ENCODE data around the gene PLCXD1. TPM values are rescaled to one million over a fixed set of nuclear protein-coding genes. Genes with fewer than 3 reads are reported as not detected.

Gene PLCXD1
- total RNA-seq, 1 donor: 3.3 TPM

GRCh38 chrX:351736-352135, 70.6 kb downstream of the PLCXD1 start:
- no peak for DNase-seq (ENCODE audit: insufficient read length, low spot score, missing footprints)
- Histone ChIP-seq H3K79me2 (ENCODE audit: insufficient read depth, low read length) (no peaks in the 10 kb centered on the region), H3K36me3 (ENCODE audit: insufficient read depth, low read length) (no peaks in the 10 kb centered on the region), H4K20me1 (ENCODE audit: insufficient read depth, low read length) (no peaks in the 10 kb centered on the region), H3K9me3 (ENCODE audit: low read depth, low read length) (no peaks in the 10 kb centered on the region), H3K4me2 (ENCODE audit: insufficient read depth, low read length) (no peak overlapping the region), H3K4me3 (ENCODE audit: insufficient read depth, low read length) (no peak overlapping the region), H2AFZ (ENCODE audit: low read length) (no peak overlapping the region), H3K27ac (ENCODE audit: low read depth, low read length) (no peak overlapping the region), H3K4me1 (ENCODE audit: insufficient read depth, low read length) (no peaks in the 10 kb centered on the region), H3K27me3 (ENCODE audit: insufficient read depth, low read length) (no peaks in the 10 kb centered on the region)
- no peak for TF ChIP-seq CTCF (IDR thresholded peaks at IDR 0.05; ENCODE audit: extremely low read depth, low read depth, low read length)

GRCh38 chrX:352181-352580, 71.0 kb downstream of the PLCXD1 start:
- H3K27ac ChIP-seq (ENCODE audit: low read depth, low read length): no peak overlapping the region
- no peak overlapping the region for H3K4me2 ChIP-seq (ENCODE audit: insufficient read depth, low read length)
- no peak overlapping the region for H2AFZ ChIP-seq (ENCODE audit: low read length)
- no peaks in the 10 kb centered on the region for H3K27me3 ChIP-seq (ENCODE audit: insufficient read depth, low read length)
- TF ChIP-seq CTCF (IDR thresholded peaks at IDR 0.05; ENCODE audit: extremely low read depth, low read depth, low read length): no peak
- H3K9me3 ChIP-seq (ENCODE audit: low read depth, low read length): no peaks in the 10 kb centered on the region
- no peaks in the 10 kb centered on the region for H4K20me1 ChIP-seq (ENCODE audit: insufficient read depth, low read length)
- H3K79me2 ChIP-seq (ENCODE audit: insufficient read depth, low read length): no peaks in the 10 kb centered on the region
- DNase-seq (ENCODE audit: insufficient read length, low spot score, missing footprints): no peak
- no peak overlapping the region for H3K4me3 ChIP-seq (ENCODE audit: insufficient read depth, low read length)
- no peaks in the 10 kb centered on the region for H3K36me3 ChIP-seq (ENCODE audit: insufficient read depth, low read length)
- no peaks in the 10 kb centered on the region for H3K4me1 ChIP-seq (ENCODE audit: insufficient read depth, low read length)

GRCh38 chrX:352582-353314, 71.6 kb downstream of the PLCXD1 start:
- H3K9me3 ChIP-seq (ENCODE audit: low read depth, low read length): no peaks in the 10 kb centered on the region
- no peak for DNase-seq (ENCODE audit: insufficient read length, low spot score, missing footprints)
- no peaks in the 10 kb centered on the region for H3K27me3 ChIP-seq (ENCODE audit: insufficient read depth, low read length)
- H4K20me1 ChIP-seq (ENCODE audit: insufficient read depth, low read length): no peaks in the 10 kb centered on the region
- H3K4me3 ChIP-seq (ENCODE audit: insufficient read depth, low read length): no peak overlapping the region
- H3K27ac ChIP-seq (ENCODE audit: low read depth, low read length): no peak overlapping the region
- H3K4me1 ChIP-seq (ENCODE audit: insufficient read depth, low read length): no peaks in the 10 kb centered on the region
- no peaks in the 10 kb centered on the region for H3K36me3 ChIP-seq (ENCODE audit: insufficient read depth, low read length)
- no peak overlapping the region for H3K4me2 ChIP-seq (ENCODE audit: insufficient read depth, low read length)
- no peak overlapping the region for H2AFZ ChIP-seq (ENCODE audit: low read length)
- H3K79me2 ChIP-seq (ENCODE audit: insufficient read depth, low read length): no peaks in the 10 kb centered on the region
- no peak for TF ChIP-seq CTCF (IDR thresholded peaks at IDR 0.05; ENCODE audit: extremely low read depth, low read depth, low read length)

Other genes with a start within 250 kb of the PLCXD1 start
- 34.2 and 34.4 TPM in 2 replicates for gene GTPBP6, start 37.4 kb downstream of the PLCXD1 start, total RNA-seq
- gene PPP2R3B, start 105.5 kb downstream of the PLCXD1 start, total RNA-seq: 10.3 and 13.4 TPM in 2 replicates